Psoas muscle (tissue), 8 donors: Measurements from ENCODE around the gene ELL. TPM values are rescaled to one million over a fixed set of nuclear protein-coding genes. Genes with fewer than 3 reads are reported as not detected.

Experiments
- ATAC-seq, 4 donors: fragments of 200-7000 bp; cut with Tn5 transposase; one replicate each; pipeline ENCODE4 v1.9.1; 2020; ENCODE audit warnings: moderate library complexity in 3 of 4, mild to moderate bottlenecking in 2 of 4
- DNase-seq, 2 donors: peaks; one replicate each; pipeline ENCODE4 v3.0.0-alpha.2; 2020
- H3K27ac ChIP-seq: fragments of 200-600 bp; one replicate; pipeline ENCODE4 v1.8.0; 2022
- H3K27me3 ChIP-seq, 3 donors: fragments of 200-600 bp in 1 of 3; one replicate each; pipeline versions ENCODE4 v1.6.1 to v1.8.0; 2013 to 2022; ENCODE audit warnings: low read length in 2 of 3, mild to moderate bottlenecking in 2 of 3, moderate library complexity in 1 of 3; ENCODE audit not compliant: insufficient read depth in 3 of 3
- H3K36me3 ChIP-seq, 2 donors: fragments of 200-600 bp in 1 of 2; one replicate each; pipeline versions ENCODE4 v1.6.1 to v1.8.0; 2013 to 2022; ENCODE audit warnings: low read depth in 1 of 2, mild to moderate bottlenecking in 1 of 2, moderate library complexity in 1 of 2; ENCODE audit not compliant: insufficient read depth in 1 of 2
- H3K4me1 ChIP-seq: fragments of 200-600 bp; one replicate; pipeline ENCODE4 v1.8.0; 2022
- H3K4me3 ChIP-seq: fragments of 200-600 bp; one replicate; pipeline ENCODE4 v1.8.0; 2022; ENCODE audit warnings: mild to moderate bottlenecking
- H3K9me3 ChIP-seq: fragments of 200-600 bp; one replicate; pipeline ENCODE4 v1.8.0; 2022
- WGBS, 3 donors: extraction: QIAGEN DNeasy Blood & Tissue Kit; methylation state at CpG; one replicate each; pipeline versions ENCODE4 v1.1.6 to v1.1.7; 2013; 5-methylcytosine and 5-hydroxymethylcytosine counted together
- intact Hi-C, 2 donors: fragments of 100-400 bp; cut with DNase I; formaldehyde crosslinking; loops; one replicate each; pipeline versions ENCODE4 v1.11.0 to v1.14.2; 2022
- polyA plus RNA-seq, 3 donors: library from polyadenylated mRNA; stranded (reverse); fragments of 200-250 nt; gene quantifications; one replicate each; pipeline ENCODE4 v1.2.3, GENCODE V29; 2013
- total RNA-seq, 4 donors: library from RNA; stranded (reverse); fragmentation: NEBNext Ultra II Directional in 2 of 4; extraction: Animal tissue kit (Norgen Biotek cat#: 25700) in 2 of 4; gene quantifications; one replicate each; pipeline versions ENCODE4 v1.2.1 to v1.2.4, GENCODE V29; 2021 to 2023
- TF ChIP-seq, protein P1 (sequence below): fragments of 200-600 bp; IDR thresholded peaks from one replicate; pipeline ENCODE4 v1.8.0; 2022; ENCODE audit warnings: antibody characterized with exemption
- donor health status: healthy with polysubstance abuse.
- donor health status: DM: no; HTN: no; CAD: no; lungs with moderate emphysema.
- donor health status: Bipolar disorder and iron deficiency.
- donor health status: healthy.
- donor health status: DM: yes; HTN: yes; CAD: no.
- donor health status: DM: no; HTN: no; CAD: no.
- donor health status: DM: no; HTN: no; CAD: no.
- donor health status: DM: yes; HTN: yes; CAD: no.

Gene ELL
- total and polyA plus RNA-seq, 7 donors: 7.5 to 40.2 (median 17.5) TPM

DNA sequence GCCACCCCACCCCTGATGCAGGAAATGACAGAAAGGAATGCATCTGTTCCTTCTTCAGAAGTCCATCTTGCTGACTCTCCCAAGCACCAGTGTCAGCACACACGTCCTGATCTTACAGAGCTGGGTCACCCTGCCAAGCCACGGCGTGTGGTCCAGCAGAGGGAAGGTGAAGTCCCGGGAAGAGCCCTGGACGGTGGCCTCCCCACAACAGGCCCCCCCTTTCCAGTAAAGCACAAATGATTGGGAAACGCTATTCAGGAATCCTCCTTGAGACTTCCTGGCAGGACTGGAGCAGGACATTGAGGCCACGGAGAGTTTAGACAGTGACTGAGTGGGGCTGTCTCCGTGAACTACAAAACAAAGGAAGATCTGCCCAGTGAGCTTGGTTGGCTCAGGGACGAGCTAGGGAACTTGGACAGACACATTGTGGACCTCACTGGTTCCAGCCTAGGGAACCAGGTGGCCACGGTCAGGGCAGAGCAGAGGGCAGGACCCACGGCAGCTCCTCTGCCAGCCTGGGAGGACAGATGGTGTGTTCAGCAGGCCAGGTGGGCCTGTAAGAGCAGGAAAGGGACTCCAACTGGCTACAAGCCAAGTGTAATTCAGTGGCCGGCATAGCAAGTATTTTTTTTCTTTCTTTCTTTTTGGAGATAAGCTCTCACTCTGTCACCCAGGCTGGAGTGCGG is 41.7 kb downstream of the ELL start:
- DNase-seq (peak; percentile 90 to 92), ATAC-seq (peak; percentile 71 to 83 (median 82))
- H3K4me3 ChIP-seq: no peak overlapping the region
- intact Hi-C loops: loop anchor here (5.0 kb wide), 2 partner anchors 37 to 77 kb away; partner anchors contain the start of gene KXD1 (in 1 of the 2)
- H3K27me3 ChIP-seq: no peaks in the 10 kb centered on the region
- H3K9me3 ChIP-seq: no peaks in the 10 kb centered on the region
- TF ChIP-seq, protein P1, sequence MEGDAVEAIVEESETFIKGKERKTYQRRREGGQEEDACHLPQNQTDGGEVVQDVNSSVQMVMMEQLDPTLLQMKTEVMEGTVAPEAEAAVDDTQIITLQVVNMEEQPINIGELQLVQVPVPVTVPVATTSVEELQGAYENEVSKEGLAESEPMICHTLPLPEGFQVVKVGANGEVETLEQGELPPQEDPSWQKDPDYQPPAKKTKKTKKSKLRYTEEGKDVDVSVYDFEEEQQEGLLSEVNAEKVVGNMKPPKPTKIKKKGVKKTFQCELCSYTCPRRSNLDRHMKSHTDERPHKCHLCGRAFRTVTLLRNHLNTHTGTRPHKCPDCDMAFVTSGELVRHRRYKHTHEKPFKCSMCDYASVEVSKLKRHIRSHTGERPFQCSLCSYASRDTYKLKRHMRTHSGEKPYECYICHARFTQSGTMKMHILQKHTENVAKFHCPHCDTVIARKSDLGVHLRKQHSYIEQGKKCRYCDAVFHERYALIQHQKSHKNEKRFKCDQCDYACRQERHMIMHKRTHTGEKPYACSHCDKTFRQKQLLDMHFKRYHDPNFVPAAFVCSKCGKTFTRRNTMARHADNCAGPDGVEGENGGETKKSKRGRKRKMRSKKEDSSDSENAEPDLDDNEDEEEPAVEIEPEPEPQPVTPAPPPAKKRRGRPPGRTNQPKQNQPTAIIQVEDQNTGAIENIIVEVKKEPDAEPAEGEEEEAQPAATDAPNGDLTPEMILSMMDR: no peak
- no peaks in the 10 kb centered on the region for H3K36me3 ChIP-seq
- peaks cover 93% of the 10 kb centered on the region for H3K4me1 ChIP-seq
- WGBS, 3 donors: 13 to 17% (median 13%) methylated on average over 12 to 13 of the region's 13 CpGs
- peak overlapping the region; percentile 91 for H3K27ac ChIP-seq

DNA sequence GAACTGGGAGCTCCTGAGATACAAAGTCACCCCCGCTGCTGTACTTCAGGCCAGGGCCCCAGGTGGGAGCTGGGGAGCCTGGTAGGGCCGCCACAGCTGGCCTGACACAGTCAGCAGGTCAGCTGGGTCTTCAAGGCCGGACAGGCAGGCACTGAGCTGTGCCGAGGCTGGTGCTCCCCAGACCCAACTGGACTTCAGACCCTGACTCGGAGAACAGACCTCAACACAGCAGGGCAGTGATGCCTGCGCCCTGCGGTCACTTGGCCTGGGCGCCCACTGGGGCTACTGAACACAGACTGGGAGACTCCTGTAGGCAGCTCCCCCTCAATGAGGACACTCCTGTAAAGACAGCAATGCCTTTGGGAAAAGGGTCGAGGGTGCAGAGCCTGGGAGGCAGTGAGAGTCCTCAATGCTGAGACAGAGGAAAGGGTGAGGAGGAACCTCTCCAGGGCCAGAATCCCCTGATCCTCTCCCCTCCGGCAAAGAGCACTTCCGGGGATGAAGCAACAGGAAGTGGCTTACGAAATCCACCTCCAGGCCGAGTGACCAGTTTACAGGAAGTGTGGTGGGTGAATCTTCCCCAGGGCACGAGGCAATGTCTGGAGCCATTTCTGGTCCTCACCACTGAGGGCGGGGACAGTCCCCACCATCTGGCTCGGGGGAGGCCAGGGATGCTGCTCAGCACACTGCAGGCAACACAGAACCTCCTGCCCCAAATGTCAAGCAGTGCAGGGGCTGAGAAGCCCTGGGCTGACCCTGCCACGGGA is 43.1 kb downstream of the ELL start:
- intact Hi-C loops: no loop called here
- ATAC-seq (peak; percentile 62 to 83 (median 68)), DNase-seq (peak; percentile 87 to 89)
- no peaks in the 10 kb centered on the region for H3K9me3 ChIP-seq
- WGBS, 3 donors: 61 to 63% (median 63%) methylated on average over 17 of the region's 17 CpGs
- no peaks in the 10 kb centered on the region for H3K36me3 ChIP-seq
- H3K27ac ChIP-seq: peak overlapping the region; percentile 91
- H3K27me3 ChIP-seq: no peaks in the 10 kb centered on the region
- peaks cover 94% of the 10 kb centered on the region for H3K4me1 ChIP-seq
- peak overlapping the region; percentile 12 for H3K4me3 ChIP-seq
- TF ChIP-seq, protein P1: no peak

DNA sequence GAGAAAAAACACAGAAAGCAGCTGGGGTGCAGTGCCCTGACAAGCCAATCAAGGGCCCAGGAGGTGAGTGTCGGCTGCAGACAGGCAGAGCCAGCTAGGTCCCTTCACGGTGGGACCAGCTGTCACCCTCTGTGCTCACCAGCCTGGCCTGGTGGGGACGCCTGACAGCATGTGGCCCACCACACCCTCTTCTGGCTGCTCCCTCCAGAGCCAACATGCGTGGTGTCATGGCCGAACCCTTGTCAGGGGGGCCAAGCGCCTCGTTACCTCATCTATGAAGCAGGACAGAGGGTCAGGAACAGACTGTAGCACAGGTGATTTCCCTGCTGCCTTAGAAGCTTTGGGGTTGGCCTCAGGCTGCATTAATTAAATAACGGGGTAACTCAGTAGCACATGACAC is 43.9 kb downstream of the ELL start:
- 67 to 70% (median 68%) methylated on average over 5 to 8 of the region's 8 CpGs for WGBS, 3 donors
- DNase-seq (no peak), ATAC-seq (no peak)
- TF ChIP-seq, protein P1: no peak
- Histone ChIP-seq H3K9me3 (no peaks in the 10 kb centered on the region), H3K36me3 (no peaks in the 10 kb centered on the region), H3K27ac (peak overlapping the region; percentile 91), H3K4me1 (peaks cover 94% of the 10 kb centered on the region), H3K27me3 (no peaks in the 10 kb centered on the region), H3K4me3 (no peak overlapping the region)
- intact Hi-C loops: no loop called here

DNA sequence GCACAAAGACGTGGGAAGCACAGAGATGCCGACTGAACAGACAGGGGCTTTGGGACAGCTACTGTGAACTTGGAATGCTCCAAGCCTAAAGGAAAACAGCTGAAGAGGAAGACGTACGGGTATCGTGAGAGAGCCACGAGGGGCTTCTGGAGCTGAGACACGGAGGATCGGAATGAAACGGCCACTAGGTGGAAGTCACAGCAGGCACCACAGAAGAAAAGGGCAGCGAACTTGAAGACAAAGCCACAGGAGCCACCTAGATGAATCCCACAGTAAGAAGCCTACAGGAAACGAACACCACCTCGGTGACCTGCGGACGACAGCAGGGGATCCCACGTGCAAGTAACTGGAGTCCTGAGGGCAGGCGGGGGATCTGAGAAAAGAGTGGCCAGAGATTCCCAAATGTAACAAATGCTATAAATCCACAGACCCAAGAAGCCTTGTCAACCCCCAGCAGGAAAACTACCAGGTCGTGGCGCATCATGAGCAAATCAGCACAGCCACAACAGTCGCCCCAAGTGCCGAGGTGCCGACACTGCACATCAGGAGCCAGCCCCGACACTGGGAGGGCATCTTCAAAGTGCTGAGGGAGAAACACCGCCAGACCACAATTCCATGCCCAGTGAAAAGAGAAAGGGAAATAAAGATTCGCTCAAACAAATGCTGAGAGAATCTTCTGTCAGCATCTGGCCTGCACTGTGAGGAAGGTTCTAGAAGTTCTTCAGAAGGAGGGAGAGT is 44.7 kb downstream of the ELL start:
- no peak for DNase-seq
- intact Hi-C loops: no loop called here
- WGBS, 3 donors: 76 to 80% (median 79%) methylated on average over 24 of the region's 24 CpGs

More for the DNA sequence above, 44.7 kb downstream of the ELL start:
- Histone ChIP-seq H3K4me1 (peaks cover 90% of the 10 kb centered on the region), H3K27me3 (no peaks in the 10 kb centered on the region), H3K36me3 (peaks cover 0 to 4% of the 10 kb centered on the region in 2 donors), H3K9me3 (no peaks in the 10 kb centered on the region), H3K27ac (peak overlapping the region; percentile 91), H3K4me3 (no peak overlapping the region)
- ATAC-seq: no peak
- TF ChIP-seq, protein P1: peak; percentile 8
